PFSK-1 (cell line): Measurements from ENCODE around the gene PAPLN.

ENCODE experiments used
- POLR2AphosphoS5 ChIP-seq: IDR thresholded peaks from 2 replicates; pipeline ENCODE4 v1.6.1; 2012; ENCODE audit warnings: low read depth, mild to moderate bottlenecking, control low read depth, low read length, moderate library complexity
- SIN3A ChIP-seq: IDR thresholded peaks from 2 replicates; pipeline ENCODE4 v1.6.1; 2012; ENCODE audit warnings: mild to moderate bottlenecking, low read length, moderate library complexity, borderline replicate concordance; ENCODE audit not compliant: insufficient read depth
- TAF1 ChIP-seq: IDR thresholded peaks from 2 replicates; pipeline ENCODE4 v1.6.1; 2012; ENCODE audit warnings: low read length, control low read depth, borderline replicate concordance; ENCODE audit not compliant: insufficient read depth
- TF ChIP-seq, protein P1 (sequence below), 2 experiments: IDR thresholded peaks; 2 replicates each; pipeline versions ENCODE4 v1.6.1 to v1.8.0; 2011 to 2012; ENCODE audit warnings: low read depth in 2 of 2, low read length in 2 of 2, control low read depth in 1 of 2, inconsistent platforms in 1 of 2, mild to moderate bottlenecking in 1 of 2, moderate library complexity in 1 of 2; ENCODE audit not compliant: insufficient read depth in 1 of 2

- TF ChIP-seq POLR2AphosphoS5: no peak
- no peak for TF ChIP-seq SIN3A
- TF ChIP-seq, protein P1, sequence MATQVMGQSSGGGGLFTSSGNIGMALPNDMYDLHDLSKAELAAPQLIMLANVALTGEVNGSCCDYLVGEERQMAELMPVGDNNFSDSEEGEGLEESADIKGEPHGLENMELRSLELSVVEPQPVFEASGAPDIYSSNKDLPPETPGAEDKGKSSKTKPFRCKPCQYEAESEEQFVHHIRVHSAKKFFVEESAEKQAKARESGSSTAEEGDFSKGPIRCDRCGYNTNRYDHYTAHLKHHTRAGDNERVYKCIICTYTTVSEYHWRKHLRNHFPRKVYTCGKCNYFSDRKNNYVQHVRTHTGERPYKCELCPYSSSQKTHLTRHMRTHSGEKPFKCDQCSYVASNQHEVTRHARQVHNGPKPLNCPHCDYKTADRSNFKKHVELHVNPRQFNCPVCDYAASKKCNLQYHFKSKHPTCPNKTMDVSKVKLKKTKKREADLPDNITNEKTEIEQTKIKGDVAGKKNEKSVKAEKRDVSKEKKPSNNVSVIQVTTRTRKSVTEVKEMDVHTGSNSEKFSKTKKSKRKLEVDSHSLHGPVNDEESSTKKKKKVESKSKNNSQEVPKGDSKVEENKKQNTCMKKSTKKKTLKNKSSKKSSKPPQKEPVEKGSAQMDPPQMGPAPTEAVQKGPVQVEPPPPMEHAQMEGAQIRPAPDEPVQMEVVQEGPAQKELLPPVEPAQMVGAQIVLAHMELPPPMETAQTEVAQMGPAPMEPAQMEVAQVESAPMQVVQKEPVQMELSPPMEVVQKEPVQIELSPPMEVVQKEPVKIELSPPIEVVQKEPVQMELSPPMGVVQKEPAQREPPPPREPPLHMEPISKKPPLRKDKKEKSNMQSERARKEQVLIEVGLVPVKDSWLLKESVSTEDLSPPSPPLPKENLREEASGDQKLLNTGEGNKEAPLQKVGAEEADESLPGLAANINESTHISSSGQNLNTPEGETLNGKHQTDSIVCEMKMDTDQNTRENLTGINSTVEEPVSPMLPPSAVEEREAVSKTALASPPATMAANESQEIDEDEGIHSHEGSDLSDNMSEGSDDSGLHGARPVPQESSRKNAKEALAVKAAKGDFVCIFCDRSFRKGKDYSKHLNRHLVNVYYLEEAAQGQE (IDR thresholded peaks at IDR 0.05; ENCODE audit: insufficient read depth in 1 of 2, low read depth in 2 of 2, low read length in 2 of 2): no peak
- no peak for TF ChIP-seq TAF1
Observed at GRCh38 chr14:73267474-73267873, 30.2 kb downstream of the PAPLN start.
